ENCODE measurements around the gene PKP1.

PKP1 gene

DNA sequence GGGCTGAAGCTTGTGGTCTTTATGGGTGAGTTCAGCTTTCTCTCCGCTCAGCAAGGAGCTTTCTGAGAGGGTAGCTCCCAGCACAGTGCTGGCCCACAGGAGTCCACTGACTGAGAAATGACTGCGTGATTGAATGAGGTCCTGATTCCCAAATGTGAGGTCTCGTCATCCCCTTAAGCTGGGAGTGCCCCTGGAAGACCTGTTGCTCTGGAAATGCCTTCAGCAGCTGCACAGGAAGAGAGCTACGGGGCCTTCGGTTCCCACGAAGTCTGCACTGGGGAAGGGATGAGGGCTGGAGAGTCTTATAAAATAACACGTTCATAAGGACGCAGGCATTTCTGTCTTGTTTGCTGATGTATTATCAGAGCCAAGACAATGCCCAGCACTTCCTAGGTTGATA lies 80.2 kb downstream of the PKP1 start:
- no peak for DNase-seq (ENCODE audit: insufficient read length, low spot score)
- FAIRE-seq = no peak
- TF ChIP-seq, protein P1, sequence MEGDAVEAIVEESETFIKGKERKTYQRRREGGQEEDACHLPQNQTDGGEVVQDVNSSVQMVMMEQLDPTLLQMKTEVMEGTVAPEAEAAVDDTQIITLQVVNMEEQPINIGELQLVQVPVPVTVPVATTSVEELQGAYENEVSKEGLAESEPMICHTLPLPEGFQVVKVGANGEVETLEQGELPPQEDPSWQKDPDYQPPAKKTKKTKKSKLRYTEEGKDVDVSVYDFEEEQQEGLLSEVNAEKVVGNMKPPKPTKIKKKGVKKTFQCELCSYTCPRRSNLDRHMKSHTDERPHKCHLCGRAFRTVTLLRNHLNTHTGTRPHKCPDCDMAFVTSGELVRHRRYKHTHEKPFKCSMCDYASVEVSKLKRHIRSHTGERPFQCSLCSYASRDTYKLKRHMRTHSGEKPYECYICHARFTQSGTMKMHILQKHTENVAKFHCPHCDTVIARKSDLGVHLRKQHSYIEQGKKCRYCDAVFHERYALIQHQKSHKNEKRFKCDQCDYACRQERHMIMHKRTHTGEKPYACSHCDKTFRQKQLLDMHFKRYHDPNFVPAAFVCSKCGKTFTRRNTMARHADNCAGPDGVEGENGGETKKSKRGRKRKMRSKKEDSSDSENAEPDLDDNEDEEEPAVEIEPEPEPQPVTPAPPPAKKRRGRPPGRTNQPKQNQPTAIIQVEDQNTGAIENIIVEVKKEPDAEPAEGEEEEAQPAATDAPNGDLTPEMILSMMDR (IDR thresholded peaks at IDR 0.05; ENCODE audit: insufficient read depth, missing control alignments) = no peak

- DNase-seq (ENCODE audit: insufficient read length, low spot score) (no peak), FAIRE-seq (no peak)
- TF ChIP-seq, protein P1 (IDR thresholded peaks at IDR 0.05; ENCODE audit: insufficient read depth, missing control alignments) = no peak
Observed at GRCh38 chr1:201364808-201365105, 81.5 kb downstream of the PKP1 start.

DNA sequence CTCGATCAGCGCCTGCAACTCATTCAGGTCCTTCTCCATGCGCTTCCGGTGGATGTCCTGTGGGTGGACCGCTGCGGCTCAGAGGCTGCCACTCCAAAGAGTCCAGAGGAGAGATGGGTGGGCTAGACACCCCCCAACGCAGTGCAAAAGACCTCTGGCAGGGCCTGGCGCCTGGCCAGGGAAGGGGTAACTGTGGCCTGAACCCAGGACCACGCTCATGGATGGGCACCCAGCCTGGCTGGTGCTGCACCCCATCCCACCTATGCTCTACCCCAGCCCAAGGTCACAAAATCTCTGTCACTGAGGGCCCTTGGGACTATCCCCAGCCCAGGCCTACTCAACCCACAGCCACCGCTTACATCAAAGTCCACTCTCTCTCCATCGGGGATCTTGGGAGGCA lies 81.9 kb downstream of the PKP1 start:
- FAIRE-seq (no peak), DNase-seq (ENCODE audit: insufficient read length, low spot score) (no peak)
- TF ChIP-seq, protein P1 (IDR thresholded peaks at IDR 0.05; ENCODE audit: insufficient read depth, missing control alignments) = no peak

GRCh38 chr1:201366696-201367095 lies 83.4 kb downstream of the PKP1 start:
- FAIRE-seq (no peak), DNase-seq (ENCODE audit: insufficient read length, low spot score) (no peak)
- TF ChIP-seq, protein P1 (IDR thresholded peaks at IDR 0.05; ENCODE audit: insufficient read depth, missing control alignments) = no peak

- FAIRE-seq (no peak), DNase-seq (ENCODE audit: insufficient read length, low spot score) (no peak)
- TF ChIP-seq, protein P1 (IDR thresholded peaks at IDR 0.05; ENCODE audit: insufficient read depth, missing control alignments) = no peak
Observed at GRCh38 chr1:201369209-201369608, 85.9 kb downstream of the PKP1 start.

GRCh38 chr1:201370500-201370899 lies 87.2 kb downstream of the PKP1 start:
- FAIRE-seq (no peak), DNase-seq (ENCODE audit: insufficient read length, low spot score) (no peak)
- TF ChIP-seq, protein P1 (IDR thresholded peaks at IDR 0.05; ENCODE audit: insufficient read depth, missing control alignments) = no peak

DNA sequence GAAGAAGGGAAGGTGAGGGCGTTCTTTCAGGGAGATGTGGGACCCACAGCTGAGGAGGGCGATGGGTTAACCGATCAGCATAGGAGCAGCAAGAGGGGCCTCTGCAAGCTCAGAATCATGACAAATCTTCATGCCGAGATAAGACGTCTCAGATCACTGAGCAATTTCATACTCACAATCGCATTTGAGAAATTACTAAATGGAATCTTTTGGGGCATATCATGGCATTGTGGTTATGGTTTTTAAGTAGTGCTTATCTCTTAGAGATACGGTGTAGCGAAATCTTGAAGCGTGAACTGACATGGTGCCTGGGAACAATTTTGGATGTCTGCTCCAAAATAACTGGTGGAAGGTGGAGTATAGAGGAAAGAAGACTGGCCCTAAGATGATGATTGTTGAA lies 88.0 kb downstream of the PKP1 start:
- FAIRE-seq (no peak), DNase-seq (ENCODE audit: insufficient read length, low spot score) (no peak)
- TF ChIP-seq, protein P1 (IDR thresholded peaks at IDR 0.05; ENCODE audit: insufficient read depth, missing control alignments) = no peak

Data from D721Med (cell line).